Natural killer cell (primary cell): ENCODE measurements around the gene CENPE. TPM values are rescaled to one million over a fixed set of nuclear protein-coding genes. Genes with fewer than 3 reads are reported as not detected.

ENCODE experiments used
- ATAC-seq, 3 donors: fragments of 150-1000 bp in 2 of 3; fragments of 200-7000 bp in 1 of 3; cut with Tn5 transposase; 1 replicate in 1 of 3; 2 replicates in 2 of 3; pipeline ENCODE4 v1.10.0; 2021; ENCODE audit warnings: mild to moderate bottlenecking in 2 of 3, moderate library complexity in 2 of 3
- DNase-seq, 2 donors: peaks; one replicate each; pipeline versions ENCODE4 v3.0.0 to v3.0.0-alpha.2; 2013 to 2021; ENCODE audit warnings: mixed read lengths in 1 of 2
- H3K27ac ChIP-seq: one replicate; pipeline ENCODE4 v1.5.1; 2013; ENCODE audit warnings: mild to moderate bottlenecking, low read length
- H3K27me3 ChIP-seq: one replicate; pipeline ENCODE4 v1.6.1; 2013; ENCODE audit warnings: low read length; ENCODE audit not compliant: control insufficient read depth, insufficient read depth
- H3K36me3 ChIP-seq: one replicate; pipeline ENCODE4 v1.6.1; 2013; ENCODE audit warnings: low read length; ENCODE audit not compliant: control insufficient read depth, insufficient read depth
- H3K4me1 ChIP-seq: one replicate; pipeline ENCODE4 v1.6.1; 2013; ENCODE audit warnings: low read length; ENCODE audit not compliant: control insufficient read depth, insufficient read depth
- H3K4me3 ChIP-seq: one replicate; pipeline ENCODE4 v1.5.1; 2013; ENCODE audit warnings: low read length
- H3K9me3 ChIP-seq: one replicate; pipeline ENCODE4 v1.6.1; 2013; ENCODE audit warnings: low read length; ENCODE audit not compliant: control insufficient read depth, insufficient read depth
- H3K27ac Mint-ChIP-seq, 2 donors: one replicate each; pipeline ENCODE4 v1.8.0; 2022; ENCODE audit warnings: mild to moderate bottlenecking in 2 of 2, mixed read lengths in 2 of 2, moderate library complexity in 1 of 2
- H3K27me3 Mint-ChIP-seq, 2 donors: one replicate each; pipeline ENCODE4 v1.8.0; 2022; ENCODE audit warnings: low read depth in 2 of 2, mixed read lengths in 2 of 2
- H3K36me3 Mint-ChIP-seq: one replicate; pipeline ENCODE4 v1.8.0; 2022; ENCODE audit warnings: mixed read lengths
- H3K4me1 Mint-ChIP-seq, 2 donors: one replicate each; pipeline ENCODE4 v1.8.0; 2022; ENCODE audit warnings: mixed read lengths in 2 of 2
- H3K4me3 Mint-ChIP-seq: one replicate; pipeline ENCODE4 v1.8.0; 2022; ENCODE audit warnings: mild to moderate bottlenecking, moderate library complexity, mixed read lengths
- H3K9me3 Mint-ChIP-seq, 2 donors: one replicate each; pipeline ENCODE4 v1.8.0; 2022; ENCODE audit warnings: mixed read lengths in 2 of 2
- WGBS: methylation state at CpG from one replicate; pipeline ENCODE4 v1.1.7; 2013; ENCODE audit warnings: missing lambda C conversion rate; ENCODE audit not compliant: insufficient coverage; 5-methylcytosine and 5-hydroxymethylcytosine counted together
- intact Hi-C: fragments of 100-400 bp; cut with micrococcal nuclease; formaldehyde crosslinking; loops from one replicate; pipeline ENCODE4 v1.14.2; 2022
- total RNA-seq, 4 donors: library from RNA; stranded (reverse); fragments of 120-200 nt in 1 of 4; gene quantifications; one replicate each; pipeline versions ENCODE4 v1.2.3 to v1.2.4, GENCODE V29; 2013 to 2022
- TF ChIP-seq, protein P1 (sequence below): fragments of 200-600 bp; IDR thresholded peaks from one replicate; pipeline ENCODE4 v1.8.0; 2022; ENCODE audit warnings: antibody characterized with exemption

CENPE gene
- total RNA-seq, 3 donors from 2014 or later (not counting 1 experiment from before 2014, with no cell fraction given) = 2.7 to 6.9 (median 4.8) TPM

DNA sequence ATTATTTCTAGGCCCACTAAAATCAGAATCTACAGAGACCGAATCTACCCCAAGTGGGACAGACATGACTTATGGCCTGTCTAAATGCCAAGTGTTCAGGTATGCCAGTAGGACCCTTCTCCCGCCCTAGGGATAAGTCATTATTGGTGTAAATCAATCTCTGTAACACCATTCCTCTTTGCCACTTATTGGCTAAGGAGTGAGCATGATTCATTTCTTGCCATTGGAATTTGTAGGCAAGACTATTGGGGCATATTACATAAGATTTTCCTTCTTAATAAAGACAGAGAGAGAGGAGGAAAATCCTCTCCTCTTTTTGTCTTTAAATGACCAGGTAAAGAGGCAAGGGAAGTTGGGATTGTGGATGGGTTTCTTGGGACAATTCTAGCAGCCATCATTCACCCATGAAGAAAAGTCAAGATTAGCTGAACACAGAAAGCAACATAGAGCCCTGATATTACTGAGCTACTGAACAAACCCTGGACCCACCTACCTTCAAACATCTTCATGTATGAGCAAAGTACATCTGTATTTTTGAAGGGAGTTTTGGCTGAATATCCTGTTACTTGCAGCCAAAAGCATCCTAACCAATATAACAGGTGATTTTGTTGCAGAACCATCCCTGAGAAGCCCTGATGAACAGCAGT is 124.2 kb downstream of the CENPE start:
- no peak overlapping the region for H3K4me3 ChIP-seq
- no peak overlapping the region for H3K4me3 Mint-ChIP-seq
- DNase-seq = no peak
- intact Hi-C loops = no loop called here
- no peak for ATAC-seq
- peaks cover 24 to 29% of the 10 kb centered on the region in 2 donors for H3K4me1 Mint-ChIP-seq
- no peaks in the 10 kb centered on the region for H3K36me3 Mint-ChIP-seq
- 100% methylated on average over 2 of the region's 2 CpGs for WGBS
- no peaks in the 10 kb centered on the region for H3K27me3 ChIP-seq
- peaks cover 18% of the 10 kb centered on the region for H3K4me1 ChIP-seq
- TF ChIP-seq, protein P1, sequence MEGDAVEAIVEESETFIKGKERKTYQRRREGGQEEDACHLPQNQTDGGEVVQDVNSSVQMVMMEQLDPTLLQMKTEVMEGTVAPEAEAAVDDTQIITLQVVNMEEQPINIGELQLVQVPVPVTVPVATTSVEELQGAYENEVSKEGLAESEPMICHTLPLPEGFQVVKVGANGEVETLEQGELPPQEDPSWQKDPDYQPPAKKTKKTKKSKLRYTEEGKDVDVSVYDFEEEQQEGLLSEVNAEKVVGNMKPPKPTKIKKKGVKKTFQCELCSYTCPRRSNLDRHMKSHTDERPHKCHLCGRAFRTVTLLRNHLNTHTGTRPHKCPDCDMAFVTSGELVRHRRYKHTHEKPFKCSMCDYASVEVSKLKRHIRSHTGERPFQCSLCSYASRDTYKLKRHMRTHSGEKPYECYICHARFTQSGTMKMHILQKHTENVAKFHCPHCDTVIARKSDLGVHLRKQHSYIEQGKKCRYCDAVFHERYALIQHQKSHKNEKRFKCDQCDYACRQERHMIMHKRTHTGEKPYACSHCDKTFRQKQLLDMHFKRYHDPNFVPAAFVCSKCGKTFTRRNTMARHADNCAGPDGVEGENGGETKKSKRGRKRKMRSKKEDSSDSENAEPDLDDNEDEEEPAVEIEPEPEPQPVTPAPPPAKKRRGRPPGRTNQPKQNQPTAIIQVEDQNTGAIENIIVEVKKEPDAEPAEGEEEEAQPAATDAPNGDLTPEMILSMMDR = no peak
- no peak overlapping the region for H3K27ac ChIP-seq
- no peaks in the 10 kb centered on the region for H3K27me3 Mint-ChIP-seq
- H3K36me3 ChIP-seq = no peaks in the 10 kb centered on the region
- no peaks in the 10 kb centered on the region for H3K9me3 ChIP-seq
- H3K9me3 Mint-ChIP-seq = no peaks in the 10 kb centered on the region
- H3K27ac Mint-ChIP-seq = no peak overlapping the region

DNA sequence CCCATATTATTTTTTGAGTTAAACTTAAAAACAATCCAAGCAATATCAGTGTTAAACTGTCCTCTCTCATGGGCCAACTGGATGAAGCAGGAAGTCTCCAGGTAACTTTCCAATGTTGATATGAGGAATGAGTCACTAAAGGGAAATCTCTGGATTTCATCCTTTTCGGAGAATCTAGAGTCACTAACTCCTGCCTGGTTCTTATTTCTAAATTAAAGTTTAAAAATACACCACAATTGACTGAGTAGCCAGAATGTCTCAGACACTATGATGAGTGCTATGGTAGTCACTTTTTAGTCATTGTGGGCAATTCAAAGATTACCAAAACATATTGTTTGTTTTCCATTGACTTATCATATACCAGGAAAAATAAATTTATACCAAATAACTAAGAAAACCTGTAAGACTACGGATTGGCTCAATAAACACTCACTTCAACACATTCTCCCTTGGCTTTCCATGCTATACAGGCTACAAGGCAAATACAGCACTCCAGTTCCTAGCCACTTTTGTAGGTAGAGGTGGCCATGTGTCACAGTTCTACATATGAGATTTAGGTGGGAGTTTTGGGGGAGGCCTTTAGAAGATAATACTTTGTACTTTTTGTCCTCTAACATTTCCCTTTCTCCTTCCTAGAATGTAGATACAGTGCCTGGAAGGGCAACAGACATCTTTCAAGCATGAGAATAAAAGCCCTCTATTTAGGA is 130.1 kb downstream of the CENPE start:
- H3K4me3 ChIP-seq = no peak overlapping the region
- Mint-ChIP-seq H3K27me3 (no peaks in the 10 kb centered on the region), H3K36me3 (no peaks in the 10 kb centered on the region), H3K4me1 (no peaks in the 10 kb centered on the region), H3K9me3 (no peaks in the 10 kb centered on the region), H3K27ac (no peak overlapping the region), H3K4me3 (no peak overlapping the region)
- DNase-seq = no peak
- WGBS = 83% methylated on average over 1 of the region's 2 CpGs
- ATAC-seq = no peak
- H3K27ac ChIP-seq = no peak overlapping the region
- H3K27me3 ChIP-seq = no peaks in the 10 kb centered on the region
- H3K4me1 ChIP-seq = no peaks in the 10 kb centered on the region
- TF ChIP-seq, protein P1 = no peak
- intact Hi-C loops = no loop called here
- peaks cover 4% of the 10 kb centered on the region for H3K36me3 ChIP-seq
- no peaks in the 10 kb centered on the region for H3K9me3 ChIP-seq

DNA sequence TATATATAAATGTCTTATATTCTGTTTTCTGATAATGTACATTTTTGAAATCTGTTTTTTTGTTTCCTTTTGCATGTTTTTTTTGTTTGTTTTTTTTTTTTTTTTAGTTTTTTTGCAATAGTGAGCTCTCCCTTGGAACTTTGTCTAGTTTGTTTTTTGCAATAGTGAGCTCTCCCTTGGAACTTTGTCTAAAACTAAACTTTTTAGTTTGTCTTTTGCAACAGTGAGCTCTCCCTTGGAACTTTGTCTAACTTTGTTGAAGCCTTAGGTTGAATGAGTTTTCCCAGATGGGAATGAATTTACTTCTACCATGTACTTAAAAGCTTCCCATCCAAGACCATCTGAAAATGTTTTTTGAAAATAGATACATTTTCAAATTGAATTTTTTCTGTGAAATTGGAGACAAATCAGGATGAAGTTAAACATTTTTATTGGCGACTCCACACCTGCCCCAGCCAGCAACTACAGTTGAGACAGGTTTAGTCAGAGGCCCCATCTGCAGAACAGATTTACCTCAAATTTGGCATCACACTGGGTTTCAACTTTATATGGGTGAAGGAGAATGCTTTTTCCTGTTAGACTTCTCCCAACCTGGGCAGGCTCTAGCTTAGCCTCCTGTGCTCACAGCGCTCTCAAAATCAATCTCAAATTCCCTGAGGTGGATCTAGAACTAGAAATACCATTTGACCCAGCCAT is 137.5 kb downstream of the CENPE start:
- H3K27me3 Mint-ChIP-seq = no peaks in the 10 kb centered on the region
- WGBS = 100% methylated on average over 2 of the region's 2 CpGs
- H3K4me3 Mint-ChIP-seq = no peak overlapping the region
- no peaks in the 10 kb centered on the region for H3K9me3 Mint-ChIP-seq
- Histone ChIP-seq H3K4me3 (no peak overlapping the region), H3K4me1 (no peaks in the 10 kb centered on the region), H3K27me3 (no peaks in the 10 kb centered on the region), H3K9me3 (no peaks in the 10 kb centered on the region), H3K27ac (no peak overlapping the region), H3K36me3 (peaks cover 4% of the 10 kb centered on the region)
- TF ChIP-seq, protein P1 = no peak
- no peaks in the 10 kb centered on the region for H3K36me3 Mint-ChIP-seq
- H3K27ac Mint-ChIP-seq = no peak overlapping the region
- ATAC-seq (no peak), DNase-seq (no peak)
- H3K4me1 Mint-ChIP-seq = no peaks in the 10 kb centered on the region
- intact Hi-C loops = no loop called here

Other genes starting within 250 kb of the CENPE start
- 1 to 10 TPM; 2.1 to 4.0 (median 2.5) TPM for gene SLC9B1, start 178.6 kb downstream of the CENPE start, total RNA-seq
- 10 to 100 TPM; 13.5 to 22.4 (median 17.9) TPM for gene SLC9B2, start 121.6 kb downstream of the CENPE start, total RNA-seq
- gene BDH2, start 98.5 kb downstream of the CENPE start, total RNA-seq = 10 to 100 TPM; 12.1 to 16.6 (median 15.9) TPM